Loucy (cell line): Measurements from ENCODE around the gene ILKAP.

ENCODE experiments used
- H2AFZ ChIP-seq: fragments of 200-600 bp; sonication (generic); 2 replicates; pipeline ENCODE4 v1.6.0; 2016; ENCODE audit warnings: antibody characterized with exemption, mild to moderate bottlenecking, low read length, moderate library complexity
- H3F3A ChIP-seq: fragments of 200-600 bp; 2 replicates; pipeline ENCODE4 v1.6.0; 2016; ENCODE audit warnings: antibody characterized with exemption, low read depth, mild to moderate bottlenecking
- H3K27me3 ChIP-seq: fragments of 200-600 bp; sonication (generic); 2 replicates; pipeline ENCODE4 v1.6.1; 2014; ENCODE audit warnings: low read length, mild to moderate bottlenecking; ENCODE audit not compliant: insufficient read depth, poor library complexity, severe bottlenecking
- H3K36me3 ChIP-seq: fragments of 200-600 bp; sonication (generic); 2 replicates; pipeline ENCODE4 v1.6.1; 2016; ENCODE audit warnings: low read length; ENCODE audit not compliant: insufficient read depth
- H3K4me1 ChIP-seq: fragments of 200-600 bp; sonication (generic); 2 replicates; pipeline ENCODE4 v1.5.1; 2014; ENCODE audit warnings: low read length, mild to moderate bottlenecking; ENCODE audit not compliant: insufficient read depth, poor library complexity, severe bottlenecking
- H3K4me2 ChIP-seq: fragments of 200-600 bp; sonication (generic); 2 replicates; pipeline ENCODE4 v1.6.0; 2014; ENCODE audit warnings: antibody characterized with exemption, low read length, low read depth, mild to moderate bottlenecking; ENCODE audit not compliant: poor library complexity, severe bottlenecking
- H3K4me3 ChIP-seq: fragments of 200-600 bp; sonication (generic); 2 replicates; pipeline ENCODE4 v1.5.1; 2014; ENCODE audit warnings: low read length, mild to moderate bottlenecking, mixed read lengths; ENCODE audit not compliant: poor library complexity, severe bottlenecking
- H3K79me2 ChIP-seq: fragments of 200-600 bp; sonication (generic); 2 replicates; pipeline ENCODE4 v1.6.1; 2014; ENCODE audit warnings: low read length; ENCODE audit not compliant: insufficient read depth
- H3K9ac ChIP-seq: fragments of 200-600 bp; sonication (generic); 2 replicates; pipeline ENCODE4 v1.6.0; 2014; ENCODE audit warnings: mild to moderate bottlenecking, low read depth, low read length, moderate library complexity; ENCODE audit not compliant: poor library complexity, severe bottlenecking
- H3K9me2 ChIP-seq: fragments of 200-600 bp; sonication (generic); replicated peaks from 2 replicates; pipeline ENCODE4 v1.6.1; 2016; ENCODE audit warnings: low read depth, low read length, mixed read lengths
- H3K9me3 ChIP-seq: fragments of 200-600 bp; sonication (generic); 2 replicates; pipeline ENCODE4 v1.6.1; 2014; ENCODE audit warnings: mild to moderate bottlenecking, antibody characterized with exemption, low read length, low read depth; ENCODE audit not compliant: insufficient read depth
- H4K20me1 ChIP-seq: fragments of 200-600 bp; sonication (generic); 2 replicates; pipeline ENCODE4 v1.6.0; 2014; ENCODE audit warnings: antibody characterized with exemption, low read length, mild to moderate bottlenecking; ENCODE audit not compliant: insufficient read depth, poor library complexity, severe bottlenecking
- EZH2phosphoT487 ChIP-seq: fragments of 200-600 bp; IDR thresholded peaks from 2 replicates; pipeline ENCODE4 v1.6.1; 2018; ENCODE audit warnings: antibody characterized with exemption, mild to moderate bottlenecking, moderate library complexity, borderline replicate concordance
- TF ChIP-seq, protein P1 (sequence below): fragments of 200-600 bp; sonication (generic); conservative IDR thresholded peaks from 2 replicates; pipeline ENCODE4 v1.5.1; 2014; ENCODE audit warnings: mild to moderate bottlenecking, antibody characterized with exemption, low read length

ILKAP gene

DNA sequence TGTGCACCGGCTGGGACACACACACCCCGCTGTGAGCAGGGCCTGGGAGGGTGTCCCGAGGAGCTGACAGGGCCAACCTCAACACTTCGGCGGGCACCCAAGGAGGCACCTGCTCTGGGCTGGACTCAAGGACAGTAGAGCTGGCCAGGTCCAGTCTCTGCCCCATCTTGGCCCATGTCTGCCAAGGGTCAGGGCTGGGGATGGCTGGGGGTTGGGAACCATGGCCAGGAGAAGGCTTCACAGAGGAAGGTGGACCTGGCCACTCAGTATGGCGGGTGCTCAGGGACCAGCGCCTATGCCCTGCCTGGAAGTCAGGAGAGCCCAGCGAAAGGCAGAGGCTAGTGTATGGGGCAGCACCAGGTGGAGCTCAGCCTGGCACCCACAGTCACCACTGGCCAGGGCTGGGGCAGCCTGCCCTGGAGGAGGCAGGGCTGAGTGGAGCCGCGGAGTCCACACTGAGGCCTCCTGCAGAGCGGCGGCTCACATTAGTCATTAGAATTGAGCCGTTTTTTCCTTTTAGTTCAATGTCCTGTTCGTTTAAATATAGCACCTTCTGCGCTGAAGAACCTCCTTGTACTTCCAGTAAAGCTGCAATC lies 40.6 kb downstream of the ILKAP start:
- no peak for TF ChIP-seq EZH2phosphoT487
- TF ChIP-seq, protein P1, sequence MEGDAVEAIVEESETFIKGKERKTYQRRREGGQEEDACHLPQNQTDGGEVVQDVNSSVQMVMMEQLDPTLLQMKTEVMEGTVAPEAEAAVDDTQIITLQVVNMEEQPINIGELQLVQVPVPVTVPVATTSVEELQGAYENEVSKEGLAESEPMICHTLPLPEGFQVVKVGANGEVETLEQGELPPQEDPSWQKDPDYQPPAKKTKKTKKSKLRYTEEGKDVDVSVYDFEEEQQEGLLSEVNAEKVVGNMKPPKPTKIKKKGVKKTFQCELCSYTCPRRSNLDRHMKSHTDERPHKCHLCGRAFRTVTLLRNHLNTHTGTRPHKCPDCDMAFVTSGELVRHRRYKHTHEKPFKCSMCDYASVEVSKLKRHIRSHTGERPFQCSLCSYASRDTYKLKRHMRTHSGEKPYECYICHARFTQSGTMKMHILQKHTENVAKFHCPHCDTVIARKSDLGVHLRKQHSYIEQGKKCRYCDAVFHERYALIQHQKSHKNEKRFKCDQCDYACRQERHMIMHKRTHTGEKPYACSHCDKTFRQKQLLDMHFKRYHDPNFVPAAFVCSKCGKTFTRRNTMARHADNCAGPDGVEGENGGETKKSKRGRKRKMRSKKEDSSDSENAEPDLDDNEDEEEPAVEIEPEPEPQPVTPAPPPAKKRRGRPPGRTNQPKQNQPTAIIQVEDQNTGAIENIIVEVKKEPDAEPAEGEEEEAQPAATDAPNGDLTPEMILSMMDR: no peak
- no peak overlapping the region for H3K4me3 ChIP-seq
- H3K4me2 ChIP-seq: no peak overlapping the region
- no peaks in the 10 kb centered on the region for H3K79me2 ChIP-seq
- H3K27me3 ChIP-seq: no peaks in the 10 kb centered on the region
- H4K20me1 ChIP-seq: no peaks in the 10 kb centered on the region
- no peak overlapping the region for H3K9ac ChIP-seq
- no peaks in the 10 kb centered on the region for H3K9me3 ChIP-seq
- no peaks in the 10 kb centered on the region for H3K9me2 ChIP-seq
- no peaks in the 10 kb centered on the region for H3F3A ChIP-seq
- H3K36me3 ChIP-seq: peaks cover 10% of the 10 kb centered on the region; the same call in 1 of the 2 replicates
- no peak overlapping the region for H2AFZ ChIP-seq
- H3K4me1 ChIP-seq: peaks cover 14% of the 10 kb centered on the region

DNA sequence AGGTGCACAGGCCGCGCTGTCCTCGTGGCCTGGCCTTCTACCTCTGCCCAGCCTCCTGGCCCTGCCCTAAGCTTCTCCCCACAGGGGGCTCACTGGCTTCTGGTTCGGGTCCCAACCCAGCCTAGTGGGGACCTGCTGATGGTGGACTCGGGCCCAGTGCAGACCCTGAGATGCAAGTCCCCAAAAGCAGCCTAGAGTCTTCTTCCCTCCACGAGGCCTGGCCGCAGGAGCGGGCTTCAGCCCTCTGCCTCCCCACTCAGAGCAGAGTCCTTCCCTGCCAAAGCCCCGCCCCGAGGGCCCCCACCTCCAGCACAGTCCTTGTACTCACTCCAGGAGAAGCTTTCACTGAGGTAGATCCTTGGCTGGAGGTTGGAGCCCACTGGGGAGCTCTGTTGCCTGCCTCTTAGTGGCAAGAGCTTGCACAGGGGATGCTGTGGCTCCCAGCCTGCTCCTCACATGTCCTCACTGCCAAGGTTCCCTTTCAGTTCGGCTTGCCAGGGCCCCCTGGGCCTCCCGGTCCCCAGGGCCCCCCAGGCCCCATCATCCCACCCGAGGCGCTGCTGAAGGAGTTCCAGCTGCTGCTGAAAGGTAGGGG lies 41.1 kb downstream of the ILKAP start:
- Histone ChIP-seq H3K4me1 (peaks cover 14% of the 10 kb centered on the region), H3K4me2 (no peak overlapping the region), H3K27me3 (no peaks in the 10 kb centered on the region), H4K20me1 (no peaks in the 10 kb centered on the region), H2AFZ (no peak overlapping the region), H3K4me3 (no peak overlapping the region), H3F3A (no peaks in the 10 kb centered on the region), H3K36me3 (peaks cover 5% of the 10 kb centered on the region; the same call in 1 of the 2 replicates), H3K79me2 (no peaks in the 10 kb centered on the region), H3K9ac (no peak overlapping the region), H3K9me3 (no peaks in the 10 kb centered on the region), H3K9me2 (no peaks in the 10 kb centered on the region)
- TF ChIP-seq EZH2phosphoT487: no peak
- TF ChIP-seq, protein P1: no peak

DNA sequence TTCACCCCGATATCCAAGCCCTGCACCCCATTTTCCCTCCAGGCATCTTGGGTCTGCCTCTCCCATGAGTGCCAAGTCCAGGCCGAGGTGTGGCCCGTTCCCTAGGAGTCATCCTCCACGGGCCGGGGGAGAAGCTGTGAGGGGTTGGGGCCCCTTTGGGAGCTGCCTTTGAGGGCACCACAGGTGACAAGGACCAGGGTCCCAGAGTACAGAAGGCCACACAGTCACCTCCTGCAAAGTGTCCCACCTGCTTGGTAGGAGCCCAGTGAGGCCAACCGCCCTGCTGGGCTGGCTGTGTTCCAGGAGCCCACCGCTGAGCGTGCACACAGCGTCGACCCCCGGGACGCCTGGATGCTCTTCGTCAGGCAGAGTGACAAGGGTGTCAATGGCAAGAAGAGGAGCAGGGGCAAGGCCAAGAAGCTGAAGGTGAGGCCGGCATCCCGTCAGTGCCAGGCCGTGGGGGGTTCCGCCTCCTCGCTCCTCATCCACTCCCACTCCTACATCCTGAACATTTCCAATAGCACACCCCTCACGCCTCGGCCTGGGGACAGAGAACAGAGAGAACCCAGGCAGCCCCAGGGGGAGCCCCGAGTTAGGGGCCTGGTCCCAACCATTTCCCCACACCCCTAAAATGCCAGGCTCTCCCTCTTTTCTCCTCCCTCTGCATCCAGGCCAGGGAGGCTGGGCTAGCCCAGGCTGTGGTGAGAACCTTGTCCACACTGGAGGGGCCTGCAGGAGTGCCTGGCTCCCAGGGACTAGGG lies 42.0 kb downstream of the ILKAP start:
- Histone ChIP-seq H3K4me3 (no peak overlapping the region), H3K79me2 (no peaks in the 10 kb centered on the region)

More for the DNA sequence above, 42.0 kb downstream of the ILKAP start:
- no peak overlapping the region for H3K9ac ChIP-seq
- H3K9me2 ChIP-seq: no peaks in the 10 kb centered on the region
- no peak overlapping the region for H2AFZ ChIP-seq
- H3K36me3 ChIP-seq: no peaks in the 10 kb centered on the region
- H4K20me1 ChIP-seq: no peaks in the 10 kb centered on the region
- no peaks in the 10 kb centered on the region for H3F3A ChIP-seq
- H3K4me2 ChIP-seq: no peak overlapping the region
- no peaks in the 10 kb centered on the region for H3K9me3 ChIP-seq
- H3K27me3 ChIP-seq: no peaks in the 10 kb centered on the region
- peaks cover 14% of the 10 kb centered on the region for H3K4me1 ChIP-seq
- TF ChIP-seq, protein P1: no peak
- no peak for TF ChIP-seq EZH2phosphoT487
